HEK293 (cell line): ENCODE measurements around the gene AJM1.

Source experiments
- BCL11B ChIP-seq: fragments of 450-650 bp; formaldehyde crosslinking; IDR thresholded peaks from 2 replicates; pipeline ENCODE4 v1.5.1; 2016; ENCODE audit warnings: low read depth, missing biosample characterization, missing genetic modification characterization
- FEZF1 ChIP-seq: fragments of 450-650 bp; formaldehyde crosslinking; IDR thresholded peaks from 2 replicates; pipeline ENCODE4 v1.5.1; 2016; ENCODE audit warnings: missing biosample characterization, missing genetic modification characterization
- GFI1B ChIP-seq: fragments of 450-650 bp; formaldehyde crosslinking; IDR thresholded peaks from 2 replicates; pipeline ENCODE4 v1.5.1; 2016; ENCODE audit warnings: missing biosample characterization, missing genetic modification characterization
- GLI2 ChIP-seq: fragments of 450-650 bp; formaldehyde crosslinking; IDR thresholded peaks from 2 replicates; pipeline ENCODE4; 2017; ENCODE audit warnings: missing biosample characterization, missing genetic modification characterization, low read depth, borderline replicate concordance
- IKZF3 ChIP-seq: fragments of 450-650 bp; IDR thresholded peaks from 2 replicates; pipeline ENCODE4 v1.5.0; 2018; ENCODE audit warnings: missing biosample characterization, mild to moderate bottlenecking, missing genetic modification characterization, moderate library complexity
- KLF1 ChIP-seq: fragments of 450-650 bp; formaldehyde crosslinking; IDR thresholded peaks from 2 replicates; pipeline ENCODE4 v1.5.1; 2016; ENCODE audit warnings: missing biosample characterization, missing genetic modification characterization
- OVOL3 ChIP-seq: fragments of 450-650 bp; formaldehyde crosslinking; IDR thresholded peaks from 2 replicates; pipeline ENCODE4 v1.5.1; 2016; ENCODE audit warnings: missing biosample characterization, missing genetic modification characterization
- SP3 ChIP-seq: fragments of 450-650 bp; formaldehyde crosslinking; IDR thresholded peaks from 2 replicates; pipeline ENCODE4 v1.5.1; 2016; ENCODE audit warnings: missing biosample characterization, missing genetic modification characterization
- ZEB2 ChIP-seq: fragments of 450-650 bp; formaldehyde crosslinking; IDR thresholded peaks from 2 replicates; pipeline ENCODE4 v1.5.1; 2016; ENCODE audit warnings: missing biosample characterization, missing genetic modification characterization
- ZFP3 ChIP-seq: fragments of 450-650 bp; formaldehyde crosslinking; IDR thresholded peaks from 2 replicates; pipeline ENCODE4 v1.5.1; 2016; ENCODE audit warnings: low read depth, missing biosample characterization, missing genetic modification characterization
- ZNF112 ChIP-seq: fragments of 450-650 bp; formaldehyde crosslinking; IDR thresholded peaks from 2 replicates; pipeline ENCODE4 v1.5.0; 2017; ENCODE audit warnings: missing biosample characterization, missing genetic modification characterization
- ZNF211 ChIP-seq: fragments of 450-650 bp; formaldehyde crosslinking; IDR thresholded peaks from 2 replicates; pipeline ENCODE4 v1.5.1; 2016; ENCODE audit warnings: low read depth, missing biosample characterization, missing genetic modification characterization
- ZNF221 ChIP-seq: fragments of 450-650 bp; formaldehyde crosslinking; IDR thresholded peaks from 2 replicates; pipeline ENCODE4 v1.5.1; 2017; ENCODE audit warnings: missing biosample characterization, missing genetic modification characterization, borderline replicate concordance
- ZNF24 ChIP-seq: fragments of 450-650 bp; formaldehyde crosslinking; IDR thresholded peaks from 2 replicates; pipeline ENCODE4 v1.5.1; 2016; ENCODE audit warnings: missing biosample characterization, missing genetic modification characterization
- ZNF266 ChIP-seq: fragments of 450-650 bp; formaldehyde crosslinking; IDR thresholded peaks from 2 replicates; pipeline ENCODE4 v1.5.1; 2016; ENCODE audit warnings: missing biosample characterization, missing genetic modification characterization, low read depth
- ZNF366 ChIP-seq: fragments of 450-650 bp; formaldehyde crosslinking; conservative IDR thresholded peaks from 2 replicates; pipeline ENCODE4 v1.5.1; 2016; ENCODE audit warnings: missing biosample characterization, missing genetic modification characterization
- ZNF404 ChIP-seq: fragments of 450-650 bp; formaldehyde crosslinking; IDR thresholded peaks from 2 replicates; pipeline ENCODE4 v1.5.1; 2017; ENCODE audit warnings: missing biosample characterization, missing genetic modification characterization
- ZNF423 ChIP-seq: fragments of 450-650 bp; formaldehyde crosslinking; IDR thresholded peaks from 2 replicates; pipeline ENCODE4 v1.5.1; 2016; ENCODE audit warnings: missing biosample characterization, missing genetic modification characterization
- ZNF48 ChIP-seq: fragments of 450-650 bp; formaldehyde crosslinking; IDR thresholded peaks from 2 replicates; pipeline ENCODE4 v1.5.1; 2016; ENCODE audit warnings: missing biosample characterization, missing genetic modification characterization
- ZNF548 ChIP-seq: fragments of 450-650 bp; formaldehyde crosslinking; IDR thresholded peaks from 2 replicates; pipeline ENCODE4 v1.5.1; 2016; ENCODE audit warnings: missing biosample characterization, missing genetic modification characterization
- ZNF600 ChIP-seq: fragments of 450-650 bp; formaldehyde crosslinking; IDR thresholded peaks from 2 replicates; pipeline ENCODE4 v1.5.1; 2016; ENCODE audit warnings: missing biosample characterization, missing genetic modification characterization
- ZNF623 ChIP-seq: fragments of 450-650 bp; formaldehyde crosslinking; IDR thresholded peaks from 2 replicates; pipeline ENCODE4 v1.5.1; 2016; ENCODE audit warnings: missing biosample characterization, missing genetic modification characterization
- ZNF654 ChIP-seq: fragments of 450-650 bp; formaldehyde crosslinking; IDR thresholded peaks from 2 replicates; pipeline ENCODE4 v1.5.1; 2016; ENCODE audit warnings: low read depth, missing biosample characterization, missing genetic modification characterization
- ZNF660 ChIP-seq: fragments of 450-650 bp; IDR thresholded peaks from 2 replicates; pipeline ENCODE4 v1.5.1; 2018; ENCODE audit warnings: missing biosample characterization, mild to moderate bottlenecking, missing genetic modification characterization
- ZNF768 ChIP-seq: fragments of 450-650 bp; formaldehyde crosslinking; IDR thresholded peaks from 2 replicates; pipeline ENCODE4 v1.5.1; 2018; ENCODE audit warnings: missing biosample characterization, mild to moderate bottlenecking, missing genetic modification characterization
- ZNF792 ChIP-seq: fragments of 450-650 bp; formaldehyde crosslinking; IDR thresholded peaks from 2 replicates; pipeline ENCODE4 v1.5.1; 2016; ENCODE audit warnings: missing biosample characterization, missing genetic modification characterization
- ZSCAN30 ChIP-seq: fragments of 450-650 bp; IDR thresholded peaks from 2 replicates; pipeline ENCODE4 v1.5.1; 2018; ENCODE audit warnings: missing biosample characterization, mild to moderate bottlenecking, missing genetic modification characterization, moderate library complexity
- TF ChIP-seq, protein P1 (sequence below): fragments of 450-650 bp; formaldehyde crosslinking; IDR thresholded peaks from 2 replicates; pipeline ENCODE4 v1.5.1; 2017; ENCODE audit warnings: missing biosample characterization, missing genetic modification characterization
- TF ChIP-seq, protein P2 (sequence below): fragments of 450-650 bp; formaldehyde crosslinking; IDR thresholded peaks from 2 replicates; pipeline ENCODE4 v1.5.1; 2017; ENCODE audit warnings: missing biosample characterization, missing genetic modification characterization
- TF ChIP-seq, protein P3 (sequence below): fragments of 450-650 bp; formaldehyde crosslinking; IDR thresholded peaks from 2 replicates; pipeline ENCODE4 v1.5.1; 2016; ENCODE audit warnings: missing biosample characterization, missing genetic modification characterization

Gene AJM1

DNA sequence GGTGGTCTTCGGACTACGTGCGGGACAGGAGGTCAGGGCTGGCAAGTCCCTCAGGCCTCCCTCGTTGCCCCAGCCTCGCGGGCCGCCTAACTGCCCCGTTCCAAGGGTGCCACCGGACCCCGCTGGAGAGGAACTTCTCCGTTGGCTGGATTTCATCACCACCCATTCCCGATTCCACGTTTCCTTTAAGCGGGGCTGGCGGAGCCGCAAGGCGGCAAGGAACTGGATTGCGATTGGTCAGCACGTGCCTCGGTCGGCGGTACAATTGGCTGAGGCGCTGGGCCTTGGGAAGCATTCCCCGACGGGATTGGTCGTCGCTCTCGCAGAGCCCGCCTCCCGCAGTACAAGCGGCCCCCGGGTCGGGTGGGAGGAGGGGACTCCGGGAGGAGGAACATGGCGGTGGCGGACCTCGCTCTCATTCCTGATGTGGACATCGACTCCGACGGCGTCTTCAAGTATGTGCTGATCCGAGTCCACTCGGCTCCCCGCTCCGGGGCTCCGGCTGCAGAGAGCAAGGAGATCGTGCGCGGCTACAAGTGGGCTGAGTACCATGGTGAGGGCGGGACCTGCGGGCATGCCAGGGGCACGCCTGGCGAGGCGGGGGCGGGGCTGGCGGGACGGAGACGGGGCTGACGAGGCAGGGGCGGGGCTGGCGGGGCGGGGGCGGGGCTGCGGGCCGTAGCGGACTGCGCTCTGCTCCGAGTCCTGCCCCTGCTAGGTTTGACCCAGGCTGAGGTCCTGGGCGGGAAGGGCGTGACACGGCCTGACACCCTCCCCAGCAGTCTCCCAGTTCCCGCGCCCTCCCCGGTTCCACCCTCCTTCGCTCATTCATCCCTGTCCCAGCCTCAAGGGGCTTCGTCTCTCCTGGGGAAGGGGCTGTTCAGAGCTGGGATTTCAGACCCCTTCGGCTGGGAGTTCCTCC lies 7.0 kb downstream of the AJM1 start, which contains the start of gene PHPT1 (continued):
- TF ChIP-seq ZNF768 (tag by site-specific recombination) (no peak), ZNF600 (tag by site-specific recombination) (peak; percentile 88), ZSCAN30 (0 out of 2 replicates have a peak, but pooled peaks have one; percentile 23), ZEB2 (tag by site-specific recombination) (peak; percentile 93), OVOL3 (tag by site-specific recombination) (no peak), ZNF548 (no peak), GFI1B (tag by site-specific recombination) (no peak), ZNF423 (tag by site-specific recombination) (no peak), ZNF48 (tag by site-specific recombination) (no peak), KLF1 (tag by site-specific recombination) (peak; percentile 79), ZNF623 (no peak), ZNF221 (tag by site-specific recombination) (no peak), ZNF792 (tag by site-specific recombination) (no peak), SP3 (peak; percentile 86), ZNF112 (tag by site-specific recombination) (no peak), ZFP3 (tag by site-specific recombination) (no peak), ZNF266 (tag by site-specific recombination) (no peak), GLI2 (no peak), ZNF211 (tag by site-specific recombination) (no peak), ZNF660 (peak; percentile 9; the same call in 1 of the 2 replicates), IKZF3 (tag by site-specific recombination) (peak; percentile 98), ZNF404 (tag by site-specific recombination) (no peak), ZNF366 (tag by site-specific recombination) (no peak), ZNF654 (tag by site-specific recombination) (no peak), FEZF1 (tag by site-specific recombination) (no peak), BCL11B (tag by site-specific recombination) (no peak; the same call in 1 of the 2 replicates), ZNF24 (tag by site-specific recombination) (peak; percentile 50; the same call in 1 of the 2 replicates)
- TF ChIP-seq, protein P1, sequence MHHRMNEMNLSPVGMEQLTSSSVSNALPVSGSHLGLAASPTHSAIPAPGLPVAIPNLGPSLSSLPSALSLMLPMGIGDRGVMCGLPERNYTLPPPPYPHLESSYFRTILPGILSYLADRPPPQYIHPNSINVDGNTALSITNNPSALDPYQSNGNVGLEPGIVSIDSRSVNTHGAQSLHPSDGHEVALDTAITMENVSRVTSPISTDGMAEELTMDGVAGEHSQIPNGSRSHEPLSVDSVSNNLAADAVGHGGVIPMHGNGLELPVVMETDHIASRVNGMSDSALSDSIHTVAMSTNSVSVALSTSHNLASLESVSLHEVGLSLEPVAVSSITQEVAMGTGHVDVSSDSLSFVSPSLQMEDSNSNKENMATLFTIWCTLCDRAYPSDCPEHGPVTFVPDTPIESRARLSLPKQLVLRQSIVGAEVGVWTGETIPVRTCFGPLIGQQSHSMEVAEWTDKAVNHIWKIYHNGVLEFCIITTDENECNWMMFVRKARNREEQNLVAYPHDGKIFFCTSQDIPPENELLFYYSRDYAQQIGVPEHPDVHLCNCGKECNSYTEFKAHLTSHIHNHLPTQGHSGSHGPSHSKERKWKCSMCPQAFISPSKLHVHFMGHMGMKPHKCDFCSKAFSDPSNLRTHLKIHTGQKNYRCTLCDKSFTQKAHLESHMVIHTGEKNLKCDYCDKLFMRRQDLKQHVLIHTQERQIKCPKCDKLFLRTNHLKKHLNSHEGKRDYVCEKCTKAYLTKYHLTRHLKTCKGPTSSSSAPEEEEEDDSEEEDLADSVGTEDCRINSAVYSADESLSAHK (tag by site-specific recombination), result no peak
- TF ChIP-seq, protein P2, sequence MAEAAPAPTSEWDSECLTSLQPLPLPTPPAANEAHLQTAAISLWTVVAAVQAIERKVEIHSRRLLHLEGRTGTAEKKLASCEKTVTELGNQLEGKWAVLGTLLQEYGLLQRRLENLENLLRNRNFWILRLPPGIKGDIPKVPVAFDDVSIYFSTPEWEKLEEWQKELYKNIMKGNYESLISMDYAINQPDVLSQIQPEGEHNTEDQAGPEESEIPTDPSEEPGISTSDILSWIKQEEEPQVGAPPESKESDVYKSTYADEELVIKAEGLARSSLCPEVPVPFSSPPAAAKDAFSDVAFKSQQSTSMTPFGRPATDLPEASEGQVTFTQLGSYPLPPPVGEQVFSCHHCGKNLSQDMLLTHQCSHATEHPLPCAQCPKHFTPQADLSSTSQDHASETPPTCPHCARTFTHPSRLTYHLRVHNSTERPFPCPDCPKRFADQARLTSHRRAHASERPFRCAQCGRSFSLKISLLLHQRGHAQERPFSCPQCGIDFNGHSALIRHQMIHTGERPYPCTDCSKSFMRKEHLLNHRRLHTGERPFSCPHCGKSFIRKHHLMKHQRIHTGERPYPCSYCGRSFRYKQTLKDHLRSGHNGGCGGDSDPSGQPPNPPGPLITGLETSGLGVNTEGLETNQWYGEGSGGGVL, result peak; percentile 81
- TF ChIP-seq, protein P3, sequence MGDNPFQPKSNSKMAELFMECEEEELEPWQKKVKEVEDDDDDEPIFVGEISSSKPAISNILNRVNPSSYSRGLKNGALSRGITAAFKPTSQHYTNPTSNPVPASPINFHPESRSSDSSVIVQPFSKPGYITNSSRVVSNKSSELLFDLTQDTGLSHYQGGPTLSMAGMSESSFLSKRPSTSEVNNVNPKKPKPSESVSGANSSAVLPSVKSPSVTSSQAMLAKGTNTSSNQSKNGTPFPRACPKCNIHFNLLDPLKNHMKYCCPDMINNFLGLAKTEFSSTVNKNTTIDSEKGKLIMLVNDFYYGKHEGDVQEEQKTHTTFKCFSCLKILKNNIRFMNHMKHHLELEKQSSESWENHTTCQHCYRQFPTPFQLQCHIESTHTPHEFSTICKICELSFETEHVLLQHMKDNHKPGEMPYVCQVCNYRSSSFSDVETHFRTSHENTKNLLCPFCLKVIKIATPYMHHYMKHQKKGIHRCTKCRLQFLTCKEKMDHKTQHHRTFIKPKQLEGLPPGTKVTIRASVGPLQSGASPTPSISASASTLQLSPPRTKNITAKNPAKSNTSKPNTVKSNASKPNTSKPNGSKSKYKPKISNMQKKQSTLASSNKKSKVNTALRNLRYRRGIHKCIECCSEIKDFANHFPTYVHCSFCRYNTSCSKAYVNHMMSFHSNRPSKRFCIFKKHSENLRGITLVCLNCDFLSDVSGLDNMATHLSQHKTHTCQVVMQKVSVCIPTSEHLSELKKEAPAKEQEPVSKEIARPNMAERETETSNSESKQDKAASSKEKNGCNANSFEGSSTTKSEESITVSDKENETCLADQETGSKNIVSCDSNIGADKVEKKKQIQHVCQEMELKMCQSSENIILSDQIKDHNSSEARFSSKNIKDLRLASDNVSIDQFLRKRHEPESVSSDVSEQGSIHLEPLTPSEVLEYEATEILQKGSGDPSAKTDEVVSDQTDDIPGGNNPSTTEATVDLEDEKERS (tag by site-specific recombination), result no peak
